Fibroblast of peridontal ligament (primary cell): ENCODE measurements around the gene TCF12.
A peak's percentile ranks its signal among the peaks of the same experiment; 100 is the strongest.

Experiments used
- DNase-seq: peaks from one replicate; pipeline ENCODE4 v3.0.0-alpha.2; 2010; ENCODE audit errors: extremely low read depth

TCF12 gene

DNA sequence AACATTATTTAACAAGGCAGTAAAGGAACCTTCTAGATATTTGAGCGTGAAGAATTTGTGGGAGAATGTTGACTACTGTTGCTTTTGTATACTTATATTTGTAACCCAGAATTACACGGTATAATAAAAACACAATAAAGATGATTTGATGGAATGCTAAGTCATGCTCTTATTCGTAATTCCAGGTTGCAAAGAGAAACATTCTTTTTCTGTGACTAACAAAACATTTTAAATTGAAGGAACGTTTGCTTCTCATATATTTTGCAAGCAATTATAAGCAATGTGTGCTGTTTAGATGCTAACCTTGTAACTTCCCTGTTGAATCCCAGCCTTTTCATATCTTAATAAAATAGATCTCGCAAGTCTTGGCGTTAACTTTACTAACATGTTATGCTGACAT is 333.5 kb downstream of the TCF12 start:
- peak; percentile 44 for DNase-seq

DNA sequence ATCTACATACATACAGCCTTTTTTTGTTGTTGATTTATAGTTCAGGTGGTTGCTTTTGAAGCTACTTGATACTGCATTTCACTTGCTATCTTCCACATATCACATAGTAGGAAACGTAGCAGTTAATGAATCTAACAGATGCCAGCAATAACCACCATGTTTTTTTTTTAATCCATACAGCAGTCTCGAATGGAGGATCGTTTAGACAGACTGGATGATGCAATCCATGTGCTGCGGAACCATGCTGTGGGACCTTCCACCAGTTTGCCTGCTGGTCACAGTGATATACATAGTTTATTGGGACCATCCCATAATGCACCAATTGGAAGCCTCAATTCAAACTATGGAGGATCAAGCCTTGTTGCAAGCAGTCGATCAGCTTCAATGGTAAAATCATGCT is 334.6 kb downstream of the TCF12 start:
- DNase-seq: no peak

DNA sequence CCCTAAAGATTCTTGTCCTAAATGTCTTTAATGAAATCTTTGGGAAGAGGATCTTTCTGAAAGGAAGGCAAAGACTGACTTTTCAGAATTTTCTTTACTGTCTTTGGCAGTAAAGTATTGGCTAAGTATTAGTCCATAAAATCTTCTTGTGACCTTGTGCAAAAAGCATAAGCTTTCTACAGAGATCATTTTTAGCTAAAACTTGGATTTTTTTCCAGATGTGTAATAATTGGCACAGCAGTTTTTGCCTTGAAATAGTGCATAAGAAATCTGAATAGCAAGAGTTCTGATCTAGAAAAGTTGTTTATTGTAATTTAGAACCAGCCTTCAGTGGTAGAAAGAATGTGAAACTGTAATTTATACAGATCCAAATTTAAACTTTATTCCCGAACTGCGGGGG is 335.1 kb downstream of the TCF12 start:
- peak; percentile 44 for DNase-seq

DNA sequence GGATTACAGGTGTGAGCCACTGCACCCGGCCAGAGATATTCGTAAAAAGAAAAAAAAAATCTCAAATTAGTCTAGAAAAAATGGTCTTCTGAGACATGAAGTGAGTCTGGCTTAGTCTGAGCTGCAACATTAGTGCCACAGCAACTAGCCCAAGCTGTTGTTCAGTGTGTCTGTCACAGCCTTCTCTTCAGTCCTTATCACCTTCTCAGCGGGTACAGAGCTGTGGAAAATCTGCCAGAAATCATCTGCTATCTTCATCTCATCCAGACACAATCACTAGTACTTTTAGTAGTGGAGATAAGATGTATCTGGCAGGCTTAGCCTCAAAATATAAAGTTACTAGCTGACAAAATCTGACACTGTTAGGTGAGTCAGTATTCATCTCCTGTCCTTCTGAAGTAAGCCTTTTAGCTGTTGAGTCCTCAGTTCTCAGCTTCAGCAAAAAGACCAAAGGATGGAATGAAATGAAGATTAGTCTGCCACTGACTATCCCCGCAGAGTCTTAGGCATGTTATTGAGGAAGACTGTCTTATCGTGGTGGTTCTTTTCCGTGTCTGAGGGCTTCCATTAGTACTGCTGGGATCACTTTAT is 337.4 kb downstream of the TCF12 start:
- no peak for DNase-seq

DNA sequence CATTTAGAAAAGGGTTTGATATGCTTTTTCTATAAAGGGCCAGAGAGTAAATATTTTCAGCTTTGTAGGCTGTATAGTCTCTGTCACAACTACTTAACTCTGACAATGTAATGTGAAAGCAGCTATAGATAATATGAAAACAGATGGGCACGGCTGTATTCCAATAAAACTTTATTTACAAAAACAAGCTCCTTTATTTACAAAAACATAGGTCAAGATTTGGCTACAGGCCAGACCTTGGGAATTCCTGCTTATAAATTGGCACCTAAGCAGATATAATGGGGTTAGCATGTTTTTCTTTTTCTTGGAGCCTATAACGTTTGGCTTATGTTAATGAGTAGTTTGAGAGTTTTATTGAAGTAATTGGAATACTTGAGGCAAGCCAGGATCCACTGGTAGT is 338.5 kb downstream of the TCF12 start:
- no peak for DNase-seq

DNA sequence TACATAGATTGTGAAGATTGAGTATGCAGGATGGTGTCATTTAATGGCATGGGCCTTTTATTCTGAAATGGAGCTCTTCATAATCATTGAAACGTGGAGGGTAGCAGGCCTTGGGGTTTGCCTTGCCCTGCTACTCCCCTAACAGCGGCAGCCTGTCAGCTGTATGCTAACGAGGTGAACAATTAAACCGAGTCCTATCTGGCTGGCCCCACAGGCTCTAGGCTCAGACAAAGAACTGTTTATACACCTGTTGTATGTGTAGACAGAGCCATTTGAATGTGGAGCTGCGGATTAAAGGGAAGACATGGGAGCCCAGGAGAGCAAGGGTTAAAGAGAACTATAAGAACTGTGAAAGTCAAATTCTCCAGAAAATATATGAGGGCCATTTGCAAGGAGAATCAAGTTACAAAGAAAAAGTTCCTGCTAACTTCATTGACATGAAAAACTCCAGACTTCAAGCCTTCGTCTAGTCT is 341.2 kb downstream of the TCF12 start:
- no peak for DNase-seq

DNA sequence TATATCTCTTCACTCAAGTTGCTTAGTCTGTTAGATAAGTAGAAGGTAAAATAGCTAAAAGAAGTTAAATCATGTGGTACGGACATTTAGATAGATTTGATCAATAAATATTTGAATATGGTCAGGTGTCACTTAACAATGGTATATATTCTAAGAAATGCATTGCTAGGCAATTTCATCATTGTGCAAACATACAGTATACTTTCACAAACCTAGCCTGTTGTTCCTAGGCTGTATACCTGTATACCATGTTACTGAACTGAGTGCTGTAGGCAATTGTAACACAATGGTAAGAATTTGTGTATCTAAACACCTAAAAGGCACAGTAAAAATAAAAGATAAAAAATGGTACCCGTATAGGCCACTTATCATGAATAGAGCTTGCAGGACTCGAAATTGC is 345.1 kb downstream of the TCF12 start:
- no peak for DNase-seq

DNA sequence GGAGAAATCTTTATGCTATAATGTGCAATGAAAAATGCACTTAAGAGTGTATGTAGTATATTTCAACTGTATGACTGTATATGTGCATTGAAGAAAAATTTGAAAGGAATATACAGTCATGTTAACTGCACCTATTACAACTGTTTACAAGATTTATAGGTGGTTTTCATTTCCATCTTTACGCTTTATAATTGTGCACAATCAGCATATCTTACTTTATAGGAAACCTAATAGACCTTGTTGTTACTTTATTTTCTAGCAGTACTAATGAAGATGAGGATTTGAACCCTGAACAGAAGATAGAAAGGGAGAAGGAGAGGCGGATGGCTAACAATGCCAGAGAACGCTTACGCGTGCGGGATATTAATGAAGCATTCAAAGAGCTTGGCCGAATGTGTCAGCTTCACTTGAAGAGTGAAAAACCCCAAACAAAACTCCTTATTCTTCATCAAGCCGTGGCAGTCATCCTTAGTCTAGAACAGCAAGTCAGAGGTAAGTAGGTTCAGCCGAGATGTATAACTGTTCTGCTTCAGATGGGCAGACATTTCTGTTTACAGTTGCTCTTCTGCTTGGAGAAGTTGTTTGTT is 354.4 kb downstream of the TCF12 start:
- DNase-seq: no peak

DNA sequence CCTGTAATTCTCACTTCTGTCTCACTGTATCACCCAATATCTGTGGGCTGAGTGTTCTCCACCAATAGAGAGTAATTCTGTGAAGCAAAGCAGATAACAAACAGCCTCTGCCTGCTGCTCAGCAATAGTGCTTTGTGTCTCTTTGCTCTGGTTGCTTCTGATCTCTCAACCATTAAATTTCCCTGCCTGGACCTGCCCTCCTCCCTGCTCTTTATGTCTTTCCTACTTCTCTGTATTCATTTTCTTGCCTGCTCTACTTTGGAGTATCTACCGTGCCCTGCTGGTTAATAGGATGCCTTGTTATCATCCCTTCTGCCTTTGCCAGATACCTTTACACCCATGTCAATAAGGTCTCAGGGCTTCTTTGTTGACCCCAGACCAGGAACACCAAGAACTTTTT is 355.0 kb downstream of the TCF12 start:
- DNase-seq: no peak

DNA sequence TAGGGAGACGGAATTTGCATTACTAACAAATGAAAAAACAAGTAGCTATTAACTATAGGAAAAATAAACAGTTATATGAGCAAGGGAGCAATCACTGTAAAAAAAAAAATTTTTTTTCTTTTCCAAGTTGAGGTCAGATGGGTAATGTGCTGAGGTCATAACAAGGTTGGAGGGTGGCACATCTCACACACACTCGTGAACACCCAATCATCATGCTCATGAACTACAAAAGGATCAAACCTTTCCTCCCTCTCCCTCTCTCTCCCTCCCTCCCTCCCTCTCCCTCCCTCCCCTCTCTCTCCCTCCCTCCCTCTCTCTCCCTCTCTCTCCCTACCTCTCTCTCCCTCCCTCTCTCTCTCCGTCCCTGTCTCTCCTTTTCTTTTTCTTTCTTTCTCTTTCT is 360.0 kb downstream of the TCF12 start:
- DNase-seq: no peak

DNA sequence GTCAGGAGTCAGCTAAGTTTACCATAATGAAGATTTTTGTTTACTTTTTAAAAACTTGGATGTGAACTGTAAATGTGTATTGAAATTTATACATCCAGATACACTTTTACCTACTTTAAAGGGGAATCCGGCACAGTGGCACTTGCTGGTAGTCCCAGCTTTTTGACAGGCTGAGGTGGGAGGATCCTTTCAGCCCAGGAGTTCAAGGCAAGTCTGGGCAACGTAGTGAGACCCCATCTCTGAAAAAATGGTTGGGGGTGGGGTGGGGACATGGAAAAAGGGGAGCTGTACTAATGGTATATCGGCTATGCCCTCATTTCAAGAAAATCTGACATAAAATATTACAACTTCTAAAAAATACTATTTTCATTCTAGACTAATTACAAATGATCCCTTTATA is 362.0 kb downstream of the TCF12 start:
- no peak for DNase-seq

DNA sequence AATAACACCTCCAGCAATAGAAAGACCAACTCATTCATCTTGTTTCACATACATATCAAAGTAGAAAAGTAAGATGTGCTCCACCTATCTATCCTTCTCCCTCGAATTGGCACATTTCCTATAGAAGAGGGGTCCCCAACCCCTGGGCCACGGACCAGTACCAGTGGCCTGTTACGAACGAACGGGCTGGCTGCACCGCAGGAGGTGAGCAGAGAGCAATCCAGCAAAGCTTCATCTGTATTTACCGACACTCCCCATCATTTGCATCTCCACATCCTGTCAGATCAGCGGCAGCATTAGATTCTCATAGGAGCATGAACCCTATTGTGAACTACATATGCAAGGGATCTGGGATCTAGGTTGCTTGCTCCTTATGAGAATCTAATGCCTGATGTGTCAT is 362.9 kb downstream of the TCF12 start:
- no peak for DNase-seq

DNA sequence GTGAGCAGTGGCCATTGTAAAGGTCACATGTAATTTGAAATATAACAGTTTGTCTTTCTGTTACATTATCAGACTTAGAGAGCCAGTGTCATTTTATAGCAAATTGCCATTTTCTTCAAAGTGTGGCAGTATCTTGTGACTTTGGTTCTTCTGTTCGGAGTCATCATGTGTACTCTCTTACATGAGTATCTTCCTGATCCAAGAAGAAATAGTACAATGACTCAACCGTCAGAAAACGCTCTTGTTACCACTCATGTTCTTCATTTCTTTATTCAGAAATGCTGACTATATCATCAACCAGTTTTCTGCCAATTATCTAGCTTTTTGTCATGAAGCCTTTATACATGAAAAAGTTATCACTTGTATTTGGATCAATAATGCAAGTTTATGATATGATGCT is 364.2 kb downstream of the TCF12 start:
- DNase-seq: no peak

DNA sequence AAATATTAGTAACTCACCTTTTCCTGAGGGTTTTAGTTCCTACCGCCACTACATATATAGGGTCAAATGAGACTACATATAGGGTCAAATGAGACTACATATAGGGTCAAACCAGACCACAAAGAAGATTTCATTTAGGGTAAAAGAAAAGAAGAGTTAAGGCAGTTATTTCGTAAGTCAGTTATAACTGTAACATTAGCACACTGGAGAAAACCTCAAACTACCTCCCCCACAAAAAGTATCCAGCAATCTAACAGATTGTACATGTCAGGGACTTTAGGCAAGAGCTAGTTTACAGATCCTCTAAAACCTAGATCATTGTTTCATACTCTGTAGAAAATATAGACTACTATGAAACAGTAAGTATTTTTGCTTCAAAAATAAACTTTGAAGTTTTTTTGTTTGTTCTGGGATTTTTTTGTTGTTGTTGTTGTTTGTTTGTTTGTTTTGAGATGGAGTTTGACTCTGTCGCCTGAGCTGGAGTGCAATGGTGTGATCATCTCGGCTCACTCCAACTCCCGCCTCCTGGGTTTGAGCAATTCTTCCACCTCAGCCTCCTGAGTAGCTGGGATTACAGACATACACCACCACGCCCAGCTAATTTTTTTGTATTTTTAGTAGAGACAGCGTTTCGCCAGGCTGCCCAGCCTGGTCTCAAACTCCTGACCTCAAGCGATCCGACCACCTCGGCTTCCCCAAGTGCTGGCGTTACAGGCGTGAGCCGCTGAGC is 365.5 kb downstream of the TCF12 start:
- peak; percentile 48 for DNase-seq

DNA sequence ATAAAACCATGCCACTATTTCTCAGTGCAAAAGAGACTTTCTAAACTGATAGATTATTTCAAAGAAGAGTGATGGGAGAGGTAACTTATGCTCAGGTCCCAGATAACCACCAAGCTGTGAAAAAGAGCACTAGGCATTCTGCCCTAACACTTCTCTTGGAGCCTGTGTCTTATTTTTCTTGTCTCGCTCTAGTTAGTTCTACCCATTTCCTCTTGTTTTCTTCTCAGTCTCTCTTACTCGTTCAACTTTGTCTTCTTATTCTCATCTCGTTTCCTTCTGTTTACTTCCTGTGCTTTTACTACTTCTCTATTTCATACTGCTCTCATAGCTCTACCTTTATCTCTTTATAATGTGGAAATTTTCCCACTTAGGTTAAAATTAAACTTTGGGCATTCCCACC is 366.1 kb downstream of the TCF12 start:
- DNase-seq: no peak

DNA sequence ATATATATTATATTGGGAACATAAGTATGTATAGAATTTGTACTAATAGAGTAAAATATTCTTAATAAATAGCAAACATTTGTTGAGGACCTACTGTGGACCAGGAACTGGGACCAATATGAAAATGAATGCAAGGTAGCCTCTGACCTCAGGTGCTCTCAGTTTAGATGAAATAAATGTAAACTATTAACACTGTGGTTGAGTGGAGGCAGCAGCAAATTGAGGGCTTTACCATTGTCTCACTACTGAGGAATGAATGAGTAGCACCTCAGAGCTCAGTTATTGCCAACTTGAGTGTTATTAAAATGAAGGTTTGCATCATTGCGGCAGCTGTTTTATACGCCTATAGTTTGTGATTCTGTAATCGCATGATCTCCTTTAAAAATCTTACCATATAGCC is 366.9 kb downstream of the TCF12 start:
- no peak for DNase-seq

DNA sequence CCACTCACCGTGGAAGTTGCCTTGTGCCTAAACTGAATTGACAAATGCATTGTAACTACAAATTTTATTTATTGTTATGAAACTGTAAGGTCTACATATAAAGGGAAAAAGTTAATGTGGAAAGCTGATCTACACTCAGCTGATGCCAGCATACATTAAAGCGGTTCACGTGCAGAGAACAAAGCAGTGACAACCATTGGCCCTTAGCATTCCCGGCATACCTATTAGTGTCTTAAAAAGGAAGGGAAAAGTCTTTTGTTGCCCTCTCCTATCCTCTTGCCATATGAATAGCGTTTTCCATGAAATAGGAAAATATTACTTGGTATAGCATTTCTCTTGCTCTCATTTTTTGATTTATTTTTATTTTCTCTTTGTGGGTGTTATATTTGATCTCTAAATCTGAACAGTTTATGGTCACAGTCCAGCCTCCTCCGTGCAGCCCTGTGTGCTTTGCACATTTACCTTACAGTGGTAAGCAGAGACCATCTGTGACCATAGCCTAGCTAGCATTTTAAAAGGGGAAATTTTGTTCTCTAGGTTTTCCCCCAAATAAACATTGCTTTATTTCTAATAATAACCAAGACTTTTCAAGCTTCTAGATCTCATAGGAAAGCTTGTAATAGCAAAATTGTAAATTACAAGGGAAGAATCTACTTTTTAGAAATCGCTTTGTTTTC is 368.1 kb downstream of the TCF12 start:
- no peak for DNase-seq

DNA sequence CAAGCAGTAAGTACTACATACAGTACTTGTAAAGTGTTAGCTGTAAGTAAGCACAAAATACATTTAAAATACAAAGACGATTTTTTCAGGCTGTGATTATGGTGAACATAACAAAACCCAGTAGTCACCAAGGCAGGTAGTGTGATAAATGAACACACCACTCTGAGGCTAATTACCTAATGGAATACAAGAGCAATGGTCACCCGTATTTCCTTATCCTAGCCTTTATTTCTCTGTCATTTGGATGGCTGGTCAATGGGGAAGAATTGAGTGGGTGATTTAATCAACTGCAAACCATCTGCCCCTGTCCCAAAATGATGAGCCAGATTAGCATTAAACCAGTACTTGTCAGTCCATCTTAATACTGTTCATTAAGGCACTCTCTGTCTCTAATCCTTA is 368.7 kb downstream of the TCF12 start:
- no peak for DNase-seq

DNA sequence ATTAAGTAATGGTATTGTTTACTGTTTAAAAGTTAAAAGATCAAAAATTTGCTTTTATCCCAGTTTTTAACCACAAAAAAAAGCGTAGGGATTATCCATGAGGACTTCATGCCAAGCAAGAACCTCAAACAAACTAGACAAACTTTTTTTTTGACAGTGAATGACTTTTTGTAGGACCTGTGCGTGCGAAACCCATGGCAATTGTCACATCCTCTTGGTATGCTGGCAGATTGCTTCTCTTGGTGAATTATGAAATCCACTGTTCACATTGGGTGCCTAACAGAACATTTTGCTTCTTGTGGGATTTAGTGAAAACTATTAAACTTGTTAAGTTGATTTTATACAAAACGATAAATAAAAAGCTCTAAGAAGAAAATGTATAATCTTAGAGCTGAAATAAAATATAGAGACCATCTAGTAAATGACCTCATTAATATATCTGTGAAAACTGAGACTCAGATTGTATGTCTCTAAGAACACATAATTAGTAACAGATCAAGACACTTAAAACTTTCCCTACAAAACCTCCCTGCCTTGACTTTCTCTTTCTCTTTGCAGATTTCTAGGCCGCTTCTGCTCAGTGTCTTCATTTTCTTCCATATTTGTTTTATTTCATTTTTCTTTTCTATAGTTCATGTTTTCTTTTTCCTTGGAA is 370.6 kb downstream of the TCF12 start:
- DNase-seq: peak; percentile 13

DNA sequence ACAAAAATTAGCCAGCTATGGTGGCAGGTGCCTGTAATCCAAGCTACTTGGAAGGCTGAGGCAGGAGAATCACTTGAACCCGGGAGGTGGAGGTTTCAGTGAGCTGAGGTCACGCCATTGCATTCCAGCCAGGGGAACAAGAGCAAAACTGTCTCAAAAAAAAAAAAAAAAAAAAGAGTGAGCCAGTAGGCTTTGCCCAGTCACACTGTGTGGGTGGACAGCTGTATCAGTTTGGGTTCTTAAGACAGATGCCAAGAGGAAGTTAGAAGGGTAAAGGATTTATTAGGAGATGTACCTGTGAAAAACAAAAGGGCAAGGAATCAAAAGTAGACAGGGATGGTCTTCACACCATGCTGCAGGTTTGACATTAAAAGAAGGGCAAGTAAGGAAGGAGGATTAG is 371.7 kb downstream of the TCF12 start:
- no peak for DNase-seq

DNA sequence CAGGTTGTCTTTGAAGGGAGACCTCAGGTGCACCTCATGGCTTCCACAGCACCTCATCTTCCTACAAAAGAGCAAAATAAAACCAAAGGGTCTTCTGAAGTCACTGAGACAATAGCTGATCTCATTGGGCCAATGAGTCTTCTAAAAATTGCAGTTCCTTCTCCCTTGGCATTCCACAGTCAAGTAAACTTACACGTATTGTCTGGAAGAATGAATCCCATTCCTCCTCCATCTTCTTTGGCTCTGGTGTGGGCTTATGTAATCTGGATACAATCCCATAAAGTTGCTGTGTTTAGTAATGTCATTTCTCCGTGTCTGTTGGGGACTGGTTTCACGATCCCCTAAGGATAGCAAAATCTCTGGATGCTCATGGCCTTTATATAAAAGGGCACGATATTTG is 372.4 kb downstream of the TCF12 start:
- DNase-seq: no peak

DNA sequence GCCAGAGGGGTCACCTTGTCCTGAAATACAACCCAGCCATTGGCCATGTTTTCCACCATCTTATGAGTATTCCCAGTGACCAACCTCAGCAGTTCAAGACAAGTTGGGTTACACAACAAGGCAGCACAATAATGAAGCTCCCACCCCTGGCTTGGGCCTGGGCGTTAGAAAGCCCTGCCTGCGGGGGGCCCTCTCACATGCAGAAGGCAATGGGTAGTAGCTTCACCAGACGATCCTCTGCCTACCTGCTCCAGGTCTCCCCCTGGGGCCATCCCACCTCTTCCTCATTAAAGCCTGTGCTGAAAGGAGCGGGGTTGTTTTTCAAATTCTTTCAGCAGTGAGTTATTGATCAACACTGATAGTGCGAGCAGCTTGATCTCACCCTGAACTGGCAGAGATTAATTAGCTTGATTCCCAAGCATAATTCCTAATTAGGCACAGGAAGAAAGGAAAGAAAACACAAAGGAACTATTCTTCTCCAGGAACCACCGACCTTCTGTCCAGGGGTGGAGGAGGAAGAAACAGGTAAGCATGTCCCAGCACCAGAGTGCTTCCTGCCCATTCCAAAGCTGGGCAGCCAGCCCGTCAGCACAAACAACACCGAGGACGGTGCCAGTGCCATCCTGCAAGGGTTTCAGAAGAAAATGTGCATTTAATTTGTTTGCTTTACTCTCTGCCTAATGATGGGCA is 378.2 kb downstream of the TCF12 start:
- DNase-seq: no peak
